GM06990 (cell line): ENCODE measurements around the gene PCAT6.

Source experiments
- DNase-seq: peaks from one replicate; pipeline ENCODE4 v3.0.0-alpha.2; 2011; ENCODE audit not compliant: insufficient read length; ENCODE audit errors: extremely low read depth
- H3K27me3 ChIP-seq: replicated peaks from 2 replicates; pipeline ENCODE4 v1.6.0; 2011; ENCODE audit warnings: low read length; ENCODE audit not compliant: control insufficient read depth, insufficient read depth
- H3K36me3 ChIP-seq: 2 replicates; pipeline ENCODE4 v1.5.1; 2011; ENCODE audit warnings: low read length; ENCODE audit not compliant: control insufficient read depth, insufficient read depth
- H3K4me3 ChIP-seq: replicated peaks from 2 replicates; pipeline ENCODE4 v1.5.1; 2011; ENCODE audit warnings: low read depth, mild to moderate bottlenecking, control low read depth, low read length
- TF ChIP-seq, protein P1 (sequence below): IDR thresholded peaks from 2 replicates; pipeline ENCODE4 v1.5.1; 2011; ENCODE audit warnings: low read length, control low read depth, mild to moderate bottlenecking, inconsistent platforms; ENCODE audit not compliant: insufficient read depth, poor library complexity, severe bottlenecking

Gene PCAT6

DNA sequence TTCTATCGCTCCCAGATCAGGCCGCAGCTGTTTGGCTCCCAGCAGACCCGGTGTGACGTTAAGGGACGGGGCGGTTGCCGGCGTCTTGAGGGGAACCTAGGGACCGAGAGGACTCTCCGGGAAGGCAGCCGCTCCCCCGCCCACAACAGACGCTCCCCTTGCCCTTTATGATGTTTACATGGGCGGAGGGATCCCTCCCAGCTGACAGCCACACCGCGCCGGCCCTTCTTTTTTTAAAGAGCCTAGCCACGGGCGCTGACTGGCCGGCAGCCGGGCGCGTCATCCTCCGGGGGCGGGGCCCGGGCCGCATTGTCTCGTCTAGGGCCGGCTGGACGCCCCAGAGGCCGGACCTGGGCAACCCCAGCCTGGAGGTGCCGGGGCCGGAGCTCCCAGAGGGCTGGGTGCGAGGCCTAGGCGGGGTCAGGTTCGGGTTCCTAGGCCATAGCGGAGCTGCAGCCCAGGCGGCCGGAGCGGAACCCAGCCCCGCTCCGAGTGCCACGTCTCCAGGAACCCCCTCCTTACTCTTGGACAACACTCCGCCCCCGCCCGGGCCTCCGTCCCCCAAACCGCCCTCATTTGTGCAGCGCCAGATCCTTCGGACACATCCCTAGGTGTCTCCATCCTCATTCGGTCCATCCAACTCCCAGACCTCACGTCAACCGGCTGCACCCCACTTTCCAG, at the start of gene PCAT6:
TSS of gene PCAT6 (plus strand) at position 340 of the 681 bp plus-strand sequence.
- peak; percentile 91 for DNase-seq
- peaks cover 4% of the 10 kb centered on the region for H3K27me3 ChIP-seq

DNA sequence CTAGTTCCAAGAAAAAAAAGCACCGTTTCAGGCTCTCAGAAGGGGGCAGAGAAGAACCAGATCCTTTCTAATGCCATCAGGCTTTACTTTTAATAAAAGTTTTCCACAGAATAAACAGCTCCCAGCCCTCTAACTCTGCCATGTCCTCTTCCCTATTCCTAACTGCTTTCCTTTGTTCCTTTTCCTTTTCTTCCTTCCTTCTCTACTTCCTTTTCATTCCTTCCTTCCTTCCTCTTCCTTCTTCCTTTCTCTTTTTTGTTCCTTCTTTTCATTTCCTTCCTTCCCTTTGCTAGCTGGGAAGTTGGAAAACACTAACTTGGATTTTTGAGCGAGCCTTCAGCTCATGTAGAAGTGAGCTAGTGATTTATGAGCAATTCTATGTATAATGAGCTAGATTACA, 48.7 kb upstream of the PCAT6 start:
- no peaks in the 10 kb centered on the region for H3K27me3 ChIP-seq
- no peak for DNase-seq
- no peak overlapping the region for H3K4me3 ChIP-seq
- H3K36me3 ChIP-seq, result no peaks in the 10 kb centered on the region
- TF ChIP-seq, protein P1, sequence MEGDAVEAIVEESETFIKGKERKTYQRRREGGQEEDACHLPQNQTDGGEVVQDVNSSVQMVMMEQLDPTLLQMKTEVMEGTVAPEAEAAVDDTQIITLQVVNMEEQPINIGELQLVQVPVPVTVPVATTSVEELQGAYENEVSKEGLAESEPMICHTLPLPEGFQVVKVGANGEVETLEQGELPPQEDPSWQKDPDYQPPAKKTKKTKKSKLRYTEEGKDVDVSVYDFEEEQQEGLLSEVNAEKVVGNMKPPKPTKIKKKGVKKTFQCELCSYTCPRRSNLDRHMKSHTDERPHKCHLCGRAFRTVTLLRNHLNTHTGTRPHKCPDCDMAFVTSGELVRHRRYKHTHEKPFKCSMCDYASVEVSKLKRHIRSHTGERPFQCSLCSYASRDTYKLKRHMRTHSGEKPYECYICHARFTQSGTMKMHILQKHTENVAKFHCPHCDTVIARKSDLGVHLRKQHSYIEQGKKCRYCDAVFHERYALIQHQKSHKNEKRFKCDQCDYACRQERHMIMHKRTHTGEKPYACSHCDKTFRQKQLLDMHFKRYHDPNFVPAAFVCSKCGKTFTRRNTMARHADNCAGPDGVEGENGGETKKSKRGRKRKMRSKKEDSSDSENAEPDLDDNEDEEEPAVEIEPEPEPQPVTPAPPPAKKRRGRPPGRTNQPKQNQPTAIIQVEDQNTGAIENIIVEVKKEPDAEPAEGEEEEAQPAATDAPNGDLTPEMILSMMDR, result no peak

More for the DNA sequence above, at the start of gene PCAT6:
- peak within 1 kb of the TSS; percentile 71 for H3K4me3 ChIP-seq
- TF ChIP-seq, protein P1, result no peak
- H3K36me3 ChIP-seq, result no peaks in the 10 kb centered on the region

DNA sequence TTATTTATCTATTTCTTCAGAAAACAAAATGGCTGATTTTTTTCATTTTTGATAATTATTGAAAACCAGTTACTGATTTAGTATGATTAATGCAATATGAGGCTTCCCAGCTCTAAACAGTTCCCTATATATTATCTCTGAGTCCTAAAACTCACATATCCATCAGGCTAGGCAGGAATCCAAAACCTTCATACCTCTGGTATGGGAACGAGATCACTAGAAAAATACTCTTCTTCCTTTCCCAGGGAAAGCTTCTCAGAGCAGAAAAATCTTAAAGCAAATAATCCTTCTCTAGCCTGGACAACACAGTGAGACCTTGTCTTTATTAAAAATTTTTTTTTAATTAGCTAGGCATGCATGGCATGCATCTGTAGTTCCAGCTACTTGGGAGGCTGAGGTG, 45.0 kb upstream of the PCAT6 start:
- H3K36me3 ChIP-seq, result no peaks in the 10 kb centered on the region
- DNase-seq, result no peak
- TF ChIP-seq, protein P1, result no peak
- no peak overlapping the region for H3K4me3 ChIP-seq
- no peaks in the 10 kb centered on the region for H3K27me3 ChIP-seq

DNA sequence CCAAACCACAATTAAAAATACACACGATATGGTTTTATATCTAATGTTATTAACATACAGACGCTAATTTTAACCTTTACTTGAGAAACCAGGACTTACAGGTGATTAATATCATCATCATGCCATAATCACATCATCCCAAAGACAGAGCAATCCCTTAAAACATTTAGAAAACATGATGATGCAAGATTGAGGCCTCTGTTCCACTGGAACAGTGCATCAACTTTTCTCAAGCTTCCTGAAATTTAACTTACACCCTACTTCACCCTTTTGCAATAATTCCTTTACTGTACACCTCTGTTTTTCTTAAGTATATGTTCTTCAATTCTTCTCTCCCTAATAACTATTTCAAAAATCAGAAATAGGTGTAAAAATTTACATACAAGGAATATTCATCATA, 40.6 kb upstream of the PCAT6 start:
- Histone ChIP-seq H3K27me3 (no peaks in the 10 kb centered on the region), H3K4me3 (no peak overlapping the region), H3K36me3 (no peaks in the 10 kb centered on the region)
- TF ChIP-seq, protein P1, result no peak
- no peak for DNase-seq

DNA sequence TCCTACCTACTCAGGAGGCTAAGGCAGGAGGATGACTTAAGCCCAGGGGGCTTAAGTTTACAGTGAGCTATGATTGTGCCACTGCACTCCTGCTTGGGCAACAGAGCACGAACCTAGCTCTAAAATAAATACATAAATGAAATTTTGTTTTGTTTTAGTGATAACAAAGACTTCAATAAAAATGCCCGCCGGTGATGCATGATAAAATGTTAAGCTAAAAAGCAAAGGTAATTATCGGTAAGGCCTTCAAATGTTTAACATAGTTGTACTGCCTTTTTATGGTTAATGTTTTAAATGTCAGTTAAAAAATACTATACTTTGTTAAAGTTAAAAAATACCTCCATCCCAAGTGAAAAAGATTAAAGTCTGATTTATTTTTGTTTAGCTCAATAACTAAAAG, 29.6 kb upstream of the PCAT6 start:
- Histone ChIP-seq H3K27me3 (no peaks in the 10 kb centered on the region), H3K4me3 (no peak overlapping the region), H3K36me3 (no peaks in the 10 kb centered on the region)
- TF ChIP-seq, protein P1, result no peak
- no peak for DNase-seq
